Endothelial cell of umbilical vein (primary cell): ENCODE results near the gene SPRING1.

Experiments used
- EZH2 ChIP-seq: IDR thresholded peaks from 2 replicates; pipeline ENCODE4 v1.6.1; 2012; ENCODE audit warnings: borderline replicate concordance, low read depth, mild to moderate bottlenecking, moderate library complexity, low read length, inconsistent platforms; ENCODE audit not compliant: severe bottlenecking
- TF ChIP-seq, protein P1 (sequence below), 2 donors: IDR thresholded peaks; 1 replicate in 1 of 2; 2 replicates in 1 of 2; pipeline ENCODE4 v1.5.1; 2011; ENCODE audit warnings: low read length in 2 of 2, mild to moderate bottlenecking in 2 of 2, moderate library complexity in 2 of 2, control low read depth in 1 of 2, inconsistent platforms in 1 of 2, low read depth in 1 of 2; ENCODE audit not compliant: insufficient read depth in 1 of 2; ENCODE audit errors: extremely low read depth in 1 of 2

DNA sequence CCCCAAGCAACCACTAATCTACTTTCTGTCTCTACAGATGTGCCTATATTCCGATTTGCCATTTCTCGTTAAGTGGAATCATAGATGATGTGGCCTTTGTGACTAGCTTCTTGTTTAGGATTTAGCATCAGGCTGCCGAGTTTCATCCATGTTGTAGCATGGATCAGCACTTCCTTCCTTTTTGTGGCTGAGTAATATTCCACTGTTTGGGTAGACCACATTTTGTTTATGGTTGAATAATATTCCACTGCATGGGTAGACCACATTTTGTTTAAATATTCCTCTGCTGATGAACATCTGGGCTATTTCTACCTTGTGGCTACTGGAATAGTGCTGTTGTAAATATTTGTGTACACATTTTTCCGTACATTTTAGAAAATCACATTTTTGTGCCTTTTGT, 36.4 kb downstream of the SPRING1 start:
- TF ChIP-seq EZH2 = no peak
- TF ChIP-seq, protein P1, sequence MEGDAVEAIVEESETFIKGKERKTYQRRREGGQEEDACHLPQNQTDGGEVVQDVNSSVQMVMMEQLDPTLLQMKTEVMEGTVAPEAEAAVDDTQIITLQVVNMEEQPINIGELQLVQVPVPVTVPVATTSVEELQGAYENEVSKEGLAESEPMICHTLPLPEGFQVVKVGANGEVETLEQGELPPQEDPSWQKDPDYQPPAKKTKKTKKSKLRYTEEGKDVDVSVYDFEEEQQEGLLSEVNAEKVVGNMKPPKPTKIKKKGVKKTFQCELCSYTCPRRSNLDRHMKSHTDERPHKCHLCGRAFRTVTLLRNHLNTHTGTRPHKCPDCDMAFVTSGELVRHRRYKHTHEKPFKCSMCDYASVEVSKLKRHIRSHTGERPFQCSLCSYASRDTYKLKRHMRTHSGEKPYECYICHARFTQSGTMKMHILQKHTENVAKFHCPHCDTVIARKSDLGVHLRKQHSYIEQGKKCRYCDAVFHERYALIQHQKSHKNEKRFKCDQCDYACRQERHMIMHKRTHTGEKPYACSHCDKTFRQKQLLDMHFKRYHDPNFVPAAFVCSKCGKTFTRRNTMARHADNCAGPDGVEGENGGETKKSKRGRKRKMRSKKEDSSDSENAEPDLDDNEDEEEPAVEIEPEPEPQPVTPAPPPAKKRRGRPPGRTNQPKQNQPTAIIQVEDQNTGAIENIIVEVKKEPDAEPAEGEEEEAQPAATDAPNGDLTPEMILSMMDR (IDR thresholded peaks at IDR 0.05; ENCODE audit: extremely low read depth in 1 of 2, insufficient read depth in 1 of 2, low read depth in 1 of 2, low read length in 2 of 2) = no peak
